ELF-1 (cell line): ENCODE data around the gene CENPP.
A peak's percentile ranks its signal among the peaks of the same experiment; 100 is the strongest.

ENCODE experiments used
- DNase-seq: peaks from one replicate; pipeline ENCODE4 v3.0.0-alpha.2; 2016; ENCODE audit warnings: low read depth, low spot score

Gene CENPP

DNA sequence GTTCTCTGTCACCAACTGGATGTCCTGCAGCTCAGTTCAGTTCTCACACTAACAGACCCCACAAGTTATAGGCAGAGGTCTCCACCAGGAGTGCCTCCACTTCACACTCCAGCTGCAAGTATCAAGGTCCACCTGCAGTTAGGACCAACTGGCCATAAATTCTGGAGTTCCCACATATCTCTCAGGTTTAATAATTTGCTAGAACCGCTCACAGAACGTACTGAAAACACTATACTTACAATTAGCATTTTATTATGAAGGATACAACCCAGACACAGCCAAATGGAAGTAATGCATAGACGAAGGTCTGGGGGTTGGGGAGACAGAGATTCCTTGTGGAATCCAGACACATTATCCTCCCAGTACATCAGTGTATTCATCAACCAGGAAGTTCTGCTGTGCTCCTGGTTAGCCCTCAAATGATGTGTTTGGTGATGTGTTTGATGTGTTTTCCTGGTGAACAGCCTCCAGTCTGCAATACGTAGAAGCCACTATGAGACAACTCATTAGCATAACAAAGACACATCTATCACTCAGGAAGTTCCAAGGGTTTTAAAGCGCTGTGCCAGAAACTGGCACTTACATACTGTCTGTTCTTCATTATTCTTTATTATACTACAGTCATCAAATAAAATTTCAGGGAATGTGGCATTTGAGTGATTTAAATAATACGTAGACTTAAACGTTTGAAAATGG, 53.3 kb downstream of the CENPP start:
- DNase-seq, result peak; percentile 44

DNA sequence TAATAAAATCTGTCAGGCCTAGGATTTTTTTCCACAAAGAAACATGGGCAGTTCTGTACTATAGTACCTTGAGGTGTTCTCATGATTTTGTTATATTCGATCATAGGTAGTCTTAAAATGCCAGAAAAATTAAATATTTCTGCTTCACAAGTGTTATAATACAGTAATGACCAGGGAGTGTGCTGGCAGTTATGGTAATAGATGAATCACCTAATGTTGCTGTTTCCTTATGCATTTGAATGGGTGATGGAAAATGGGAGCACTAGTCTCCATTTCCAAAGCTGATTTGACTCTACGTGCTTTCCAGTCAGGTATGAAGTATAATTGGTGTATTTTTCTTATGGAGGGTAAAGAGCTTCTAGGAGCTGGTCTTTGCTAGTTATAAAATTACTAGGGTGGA, 54.9 kb downstream of the CENPP start:
- DNase-seq, result no peak

DNA sequence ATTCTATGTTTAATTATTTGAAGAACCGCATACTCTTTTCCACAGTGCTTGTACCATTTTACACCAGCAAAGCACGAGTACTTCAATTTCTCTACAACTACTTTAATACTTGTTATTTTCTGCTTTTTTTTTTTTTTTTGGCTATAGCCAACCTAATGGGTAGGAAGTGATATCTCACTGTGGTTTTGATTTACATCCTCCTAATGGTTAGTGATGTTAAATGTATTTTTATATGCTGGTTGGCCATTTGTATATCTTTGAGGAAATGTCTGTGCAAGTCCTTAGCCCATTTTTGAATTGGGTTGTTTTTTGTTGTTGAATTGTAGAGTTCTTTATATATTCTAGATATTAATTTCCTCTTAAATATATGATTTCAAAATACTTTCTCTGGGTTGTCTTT, 56.0 kb downstream of the CENPP start:
- DNase-seq, result no peak

DNA sequence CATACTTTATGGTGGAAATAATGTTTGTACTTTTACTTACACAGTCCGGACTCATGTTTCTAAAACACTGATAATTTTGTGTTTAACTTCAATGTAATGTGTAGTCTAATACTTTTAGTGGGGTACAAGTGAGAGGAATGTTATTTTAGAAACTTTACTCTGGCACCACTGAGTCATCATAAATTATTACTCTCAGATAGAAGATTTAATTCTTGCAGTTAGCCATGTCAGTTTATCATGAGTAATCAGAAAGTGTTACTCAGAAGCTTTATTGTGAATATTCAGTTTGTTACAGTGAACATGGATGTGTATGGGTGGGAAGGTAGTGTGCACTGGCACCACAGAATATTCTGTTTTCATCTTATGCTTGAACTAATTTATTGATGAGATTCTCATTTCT, 58.6 kb downstream of the CENPP start:
- no peak for DNase-seq

DNA sequence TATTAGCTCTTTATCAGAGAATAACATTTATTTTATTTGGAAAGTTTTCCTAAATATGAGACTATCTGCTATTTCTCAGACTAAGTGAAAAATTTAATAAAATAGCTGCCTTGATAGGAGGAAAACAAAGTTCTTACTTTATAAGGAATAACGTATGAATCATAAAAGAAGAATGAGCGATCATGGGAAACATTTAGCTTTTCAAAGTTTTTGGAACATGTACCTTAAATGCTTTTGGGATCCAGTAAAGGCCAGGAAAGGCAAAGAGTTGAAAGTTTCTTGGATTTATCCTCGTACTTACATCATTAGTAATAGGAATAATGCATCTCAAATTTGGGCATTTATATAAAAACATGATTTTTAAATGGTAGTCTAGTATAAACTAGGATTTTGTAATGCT, 59.2 kb downstream of the CENPP start:
- no peak for DNase-seq

DNA sequence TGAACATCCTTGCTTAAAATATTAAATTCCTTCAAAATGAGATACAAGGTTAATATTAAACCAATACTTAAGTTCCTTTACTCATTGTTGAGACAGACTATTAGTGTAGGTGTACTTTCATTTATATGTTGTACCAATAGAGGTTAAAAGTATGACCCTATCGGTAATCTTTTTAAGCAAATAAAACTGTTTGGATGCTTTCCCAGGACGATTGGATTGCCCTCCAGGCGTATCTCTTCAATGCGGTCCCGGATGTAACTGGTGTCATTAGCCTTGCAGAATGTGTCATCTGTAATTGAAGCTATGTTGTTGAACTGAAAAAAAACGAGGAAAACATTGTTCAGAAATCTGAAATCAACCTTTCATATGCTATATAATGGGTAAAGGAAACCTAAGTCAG, 59.7 kb downstream of the CENPP start:
- DNase-seq, result no peak

DNA sequence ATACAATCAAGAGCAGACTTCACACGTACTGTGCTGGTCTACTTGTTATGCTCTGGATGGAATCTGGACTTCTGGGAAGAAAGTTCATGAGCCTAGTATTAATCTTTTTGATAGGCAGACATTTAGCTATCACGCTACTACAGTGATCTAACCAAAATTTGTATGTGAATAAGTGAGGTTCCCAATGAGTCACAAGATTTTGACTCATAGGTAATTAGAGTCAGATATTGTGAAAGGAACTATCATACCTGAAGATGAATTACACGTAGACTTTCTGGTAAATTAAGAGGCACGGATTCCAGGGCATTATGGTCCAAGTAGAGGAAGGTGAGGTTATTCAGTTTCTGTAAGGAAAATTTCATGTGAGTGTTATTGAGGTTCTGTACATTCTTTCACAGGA, 60.2 kb downstream of the CENPP start:
- DNase-seq, result no peak

DNA sequence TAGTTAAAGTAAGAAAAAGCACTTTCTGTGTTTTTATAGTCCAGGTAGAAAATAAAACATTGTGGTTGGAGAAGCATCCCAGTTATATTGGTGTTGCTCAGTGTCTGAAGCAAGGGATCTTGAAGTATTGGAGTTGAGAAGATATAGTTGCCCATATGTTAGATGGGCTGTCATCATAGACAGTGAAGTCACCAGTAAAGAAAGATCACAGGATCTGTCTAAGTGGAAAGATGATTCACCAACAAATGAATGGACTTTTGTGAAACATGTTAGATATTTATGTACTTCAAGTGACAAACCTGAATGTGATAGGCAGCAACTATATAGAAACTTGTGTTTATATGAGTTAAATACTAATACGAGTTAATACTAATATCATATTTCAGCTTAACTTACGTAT, 66.9 kb downstream of the CENPP start:
- DNase-seq, result no peak

DNA sequence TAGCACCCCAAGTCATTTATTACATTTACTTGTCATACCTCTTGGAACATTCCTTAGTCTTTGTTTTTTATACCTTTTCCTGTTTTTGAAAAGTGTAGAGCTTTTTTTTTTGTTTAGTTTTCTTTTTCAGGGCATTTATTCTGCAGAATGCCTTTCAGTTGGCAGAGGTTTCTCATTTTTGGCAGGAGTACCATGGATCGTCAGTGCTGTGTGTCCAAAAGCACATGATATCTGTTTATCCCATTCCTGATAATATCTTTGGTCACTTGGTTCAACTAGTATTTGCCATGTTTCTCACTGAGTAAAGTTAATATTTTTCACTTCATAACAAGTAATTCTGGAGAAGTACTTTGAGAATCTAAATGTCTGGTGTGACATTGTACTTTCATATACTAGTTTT, 67.9 kb downstream of the CENPP start:
- DNase-seq, result no peak

DNA sequence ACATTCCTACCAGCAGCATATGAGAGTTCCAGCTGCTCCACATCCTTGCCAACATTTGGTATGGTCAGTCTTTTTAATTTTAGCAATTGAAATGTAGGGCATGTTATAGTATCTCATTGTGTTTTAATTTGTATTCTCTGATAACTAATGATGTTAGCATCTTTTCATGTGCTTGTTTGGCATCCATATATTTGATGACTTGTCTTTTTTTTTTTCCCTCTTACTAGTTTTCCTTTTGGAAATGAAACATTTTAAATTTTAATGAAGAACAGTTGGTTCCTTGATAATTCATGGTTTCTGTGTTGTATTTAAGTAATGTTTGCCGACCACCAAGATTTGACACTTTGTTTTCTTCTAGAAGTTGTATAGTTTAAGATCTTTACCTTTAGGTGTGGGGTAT, 69.9 kb downstream of the CENPP start:
- no peak for DNase-seq

DNA sequence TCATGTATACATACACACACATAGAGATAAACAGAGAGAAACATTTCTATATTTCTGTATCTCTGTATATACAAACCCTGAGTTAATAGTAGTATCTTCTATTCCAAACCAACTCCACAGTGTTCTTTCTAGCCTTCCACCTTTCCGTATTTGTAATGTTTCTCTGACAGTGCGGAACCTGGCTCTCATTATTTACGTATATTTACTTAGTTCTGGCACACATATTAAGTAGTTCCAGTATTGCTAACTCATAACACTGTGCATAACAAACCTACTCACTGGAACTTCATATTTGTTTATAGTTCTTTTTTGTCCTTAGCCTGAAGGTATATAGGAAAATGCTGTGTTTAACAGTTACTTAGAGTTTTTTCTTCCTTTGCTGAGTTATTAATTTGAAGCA, 72.1 kb downstream of the CENPP start:
- no peak for DNase-seq

DNA sequence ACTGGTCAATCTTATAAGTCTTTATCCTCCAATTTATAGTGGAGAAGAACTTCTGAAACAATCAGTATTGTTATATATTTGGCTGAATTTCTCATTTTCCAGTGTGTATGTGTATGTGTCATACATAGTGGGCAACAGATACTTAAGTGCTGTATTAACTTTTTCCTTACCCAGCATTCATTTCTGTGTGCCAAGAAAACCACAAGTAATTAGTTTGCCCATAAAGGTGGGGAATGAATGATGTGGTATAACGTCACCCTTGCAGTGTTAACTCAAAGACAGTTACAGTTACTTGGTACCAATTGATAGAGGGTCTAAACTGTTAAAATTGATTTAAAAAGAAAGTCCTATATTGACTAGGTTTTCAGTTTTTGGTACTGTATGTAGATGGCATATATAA, 76.6 kb downstream of the CENPP start:
- DNase-seq, result no peak

DNA sequence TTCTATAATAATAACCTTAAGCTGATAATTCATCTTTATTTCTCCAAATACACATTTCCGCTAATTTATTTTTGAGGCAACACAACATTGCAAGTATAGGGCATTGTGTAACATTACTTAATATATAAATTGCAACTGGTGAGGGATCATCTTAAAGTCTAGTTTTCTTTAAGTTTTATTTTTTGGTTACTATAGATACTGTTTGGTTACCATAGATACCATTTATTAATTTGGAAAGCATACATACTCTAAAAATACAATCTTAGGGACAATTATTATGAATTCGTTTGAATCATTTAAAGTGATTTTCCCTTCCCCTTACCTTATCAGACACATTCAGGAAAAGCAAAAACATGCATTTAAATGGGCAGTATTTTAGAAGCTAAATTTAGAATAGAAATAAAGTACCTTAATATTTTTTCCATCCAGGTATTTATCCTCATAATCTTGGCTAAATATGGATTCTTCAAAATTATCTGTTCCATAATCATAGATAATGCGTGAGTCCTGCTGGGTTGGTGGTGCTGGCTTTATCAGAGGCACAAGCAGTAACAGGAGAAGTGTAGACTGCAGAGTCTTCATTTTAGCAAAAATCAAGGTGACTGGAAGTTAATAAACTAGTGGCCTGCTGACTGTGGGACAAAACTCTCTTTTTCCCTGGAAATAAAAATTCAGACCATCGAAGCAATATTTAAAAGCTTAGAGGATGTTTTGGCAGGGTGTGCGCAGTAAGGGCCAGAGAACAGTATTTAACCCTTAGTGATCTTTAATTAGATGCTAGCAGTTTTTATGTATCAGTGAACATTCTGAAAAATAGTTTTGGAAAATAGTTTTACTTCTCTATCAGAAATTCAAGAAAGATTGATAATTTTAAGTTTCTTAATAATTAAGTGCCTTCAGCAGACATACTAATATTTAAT, 77.3 kb downstream of the CENPP start:
- no peak for DNase-seq

DNA sequence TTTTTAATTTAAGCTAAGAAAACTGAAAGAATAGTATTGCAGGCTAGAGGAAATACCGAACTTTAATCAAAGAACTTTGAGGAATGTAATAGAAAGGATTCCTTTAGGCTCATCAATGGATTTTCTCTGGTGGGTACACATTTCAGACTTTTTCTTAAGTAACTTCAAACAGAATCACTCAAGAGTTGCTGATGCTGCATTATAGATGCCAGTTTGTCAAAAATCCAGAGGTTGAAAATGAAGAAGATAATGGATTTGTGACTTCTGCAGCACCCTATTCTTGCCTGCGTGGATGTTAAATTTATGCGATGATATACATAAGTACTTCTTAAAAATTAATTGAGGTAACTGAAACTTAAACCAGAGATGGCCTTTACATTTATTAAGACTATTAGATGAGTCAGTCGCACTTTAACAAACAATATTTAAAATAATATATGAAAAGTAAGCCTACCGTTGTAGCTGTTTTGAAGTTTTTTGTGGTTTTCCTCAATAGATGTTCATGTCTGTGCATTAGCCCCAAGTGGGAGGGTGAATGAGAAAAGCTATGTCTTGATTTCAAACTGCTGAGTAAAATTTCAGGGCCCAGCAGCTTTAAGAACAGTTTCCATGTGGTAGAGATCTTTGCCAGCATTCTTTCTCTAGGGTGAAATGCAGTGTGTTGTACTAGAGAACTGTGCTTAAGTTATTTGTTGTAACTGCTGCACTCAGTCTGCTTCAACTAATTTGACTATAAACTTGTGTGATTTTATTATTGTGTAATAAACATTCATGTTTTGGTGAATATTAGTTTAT, 78.5 kb downstream of the CENPP start, which contains the start of gene OGN:
OGN (minus strand) TSS at position 537 of the 795 bp plus-strand sequence. CDS start 1,171 bp downstream, outside the sequence.
- DNase-seq, result no peak

DNA sequence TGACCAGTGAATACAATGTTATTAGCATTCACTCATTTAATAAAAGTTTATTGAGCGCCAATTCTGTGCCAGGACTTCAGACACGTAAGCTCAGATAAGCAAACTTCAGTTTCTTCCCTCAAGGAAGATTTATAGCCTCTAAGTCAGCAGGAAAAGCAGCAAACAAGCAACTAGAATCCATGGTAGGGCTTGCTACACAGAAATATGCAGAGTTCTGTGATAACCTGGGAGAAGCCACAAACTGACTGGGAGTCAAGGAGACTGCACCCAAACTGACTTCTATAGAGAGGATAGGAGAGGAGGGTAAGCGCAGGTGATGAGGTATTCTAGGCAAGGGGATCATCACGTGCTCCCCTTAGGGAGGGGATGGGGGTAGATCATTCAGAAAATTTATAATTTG, 80.1 kb downstream of the CENPP start:
- DNase-seq, result no peak

DNA sequence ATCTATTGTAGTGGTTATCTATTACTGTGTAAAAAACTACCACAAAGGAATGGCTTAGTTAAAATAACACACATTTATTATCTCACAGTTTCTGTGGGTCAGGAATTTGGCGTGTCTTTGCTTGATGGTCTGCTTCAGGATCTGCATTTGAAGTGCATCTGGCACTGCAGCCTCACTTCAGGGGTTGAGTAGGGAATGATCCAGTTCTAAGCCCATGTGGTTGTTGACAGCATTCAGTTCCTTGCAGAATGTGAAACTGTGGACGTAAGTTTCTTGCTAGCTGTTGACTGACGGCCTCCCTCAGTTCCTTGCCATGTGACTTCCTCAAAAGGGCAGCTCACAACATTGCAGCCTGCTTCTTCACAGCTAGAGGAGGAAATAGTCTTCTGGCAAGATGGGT, 80.7 kb downstream of the CENPP start:
- peak; percentile 5 for DNase-seq

DNA sequence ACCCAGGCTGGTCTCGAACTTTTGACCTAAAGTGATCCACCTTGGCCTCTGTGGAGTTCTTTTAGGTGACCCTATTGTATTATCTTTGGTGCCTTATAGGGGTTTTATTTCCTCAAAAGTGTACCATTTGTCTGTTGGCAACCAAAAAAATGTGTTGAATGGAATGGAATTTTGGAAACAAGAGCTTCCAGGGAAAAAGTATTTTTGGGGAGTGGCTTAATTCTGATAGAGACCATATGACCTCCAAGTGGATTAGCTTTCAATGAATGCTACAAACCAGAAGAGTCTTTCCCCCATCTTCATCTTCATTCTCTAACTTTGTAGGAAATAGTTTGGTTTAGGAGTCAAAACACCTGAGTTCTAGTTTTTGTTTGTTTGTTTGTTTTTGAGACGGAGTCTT, 82.1 kb downstream of the CENPP start:
- no peak for DNase-seq

DNA sequence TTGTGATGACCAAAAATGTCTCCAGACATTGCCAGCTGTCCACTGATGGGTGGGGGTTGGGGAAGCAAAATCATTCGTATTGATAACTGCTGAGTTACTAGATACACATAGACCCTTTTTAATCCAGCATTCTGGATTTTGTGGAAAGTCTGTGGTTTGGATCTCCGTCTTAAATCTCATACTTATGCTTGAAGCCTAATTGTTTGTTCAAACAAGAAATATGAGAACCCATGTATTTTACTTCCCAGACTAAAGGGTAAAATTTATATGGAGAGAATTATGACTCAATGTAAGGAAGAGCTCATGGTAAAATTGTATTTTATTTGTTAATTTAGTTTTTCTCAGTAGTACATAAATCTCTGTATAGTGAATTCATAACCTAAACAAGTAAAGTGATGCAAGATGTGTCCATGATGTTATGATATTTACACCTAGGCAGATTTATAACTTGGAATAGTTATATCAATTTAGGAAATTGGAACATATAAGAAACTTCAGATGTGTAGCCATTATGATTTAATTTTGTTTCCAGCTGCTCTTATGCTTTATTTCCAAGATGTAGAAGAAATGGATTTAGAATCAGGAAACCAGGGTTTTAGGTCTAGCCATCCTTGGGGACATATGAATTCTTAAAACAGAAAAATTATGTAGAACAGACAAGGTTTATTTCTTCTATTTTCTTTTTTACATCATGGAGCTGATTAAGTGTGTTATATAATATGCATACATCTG, 83.2 kb downstream of the CENPP start:
- no peak for DNase-seq

DNA sequence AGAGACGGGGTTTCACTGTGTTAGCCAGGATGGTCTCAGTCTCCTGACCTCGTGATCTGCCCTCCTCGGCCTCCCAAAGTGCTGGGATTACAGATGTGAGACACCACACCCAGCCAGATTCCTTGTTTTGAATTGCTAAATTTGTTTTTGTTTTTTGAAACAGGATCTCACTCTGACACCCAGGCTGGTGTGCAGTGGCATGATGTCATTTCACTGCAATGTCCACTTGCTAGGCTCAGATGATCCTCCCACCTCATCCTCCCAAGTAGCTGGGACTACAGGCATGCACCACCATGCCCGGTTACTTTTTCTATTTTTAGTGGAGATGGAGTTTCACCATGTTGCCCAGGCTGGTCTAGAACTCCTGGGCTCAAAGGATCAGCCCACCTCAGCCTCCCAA, 85.4 kb downstream of the CENPP start:
- DNase-seq, result peak; percentile 35

DNA sequence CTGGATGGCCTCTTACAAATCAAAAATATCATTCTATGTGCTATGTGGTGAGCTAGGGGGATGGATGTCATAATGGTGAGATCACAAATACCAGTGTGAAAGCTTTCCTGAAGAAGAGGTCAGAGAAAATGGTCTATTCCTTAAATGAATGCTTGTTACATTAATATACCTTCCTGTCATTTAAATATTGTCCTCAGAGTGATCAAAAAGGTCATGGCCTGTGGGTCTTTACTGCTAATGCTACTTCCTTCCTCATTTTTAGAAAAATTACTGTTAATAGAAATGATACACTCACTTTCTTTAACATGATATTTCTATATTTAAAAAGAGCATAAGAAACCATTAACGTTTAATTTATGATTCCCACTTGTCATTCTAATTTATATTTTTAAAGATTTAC, 88.8 kb downstream of the CENPP start:
- no peak for DNase-seq

DNA sequence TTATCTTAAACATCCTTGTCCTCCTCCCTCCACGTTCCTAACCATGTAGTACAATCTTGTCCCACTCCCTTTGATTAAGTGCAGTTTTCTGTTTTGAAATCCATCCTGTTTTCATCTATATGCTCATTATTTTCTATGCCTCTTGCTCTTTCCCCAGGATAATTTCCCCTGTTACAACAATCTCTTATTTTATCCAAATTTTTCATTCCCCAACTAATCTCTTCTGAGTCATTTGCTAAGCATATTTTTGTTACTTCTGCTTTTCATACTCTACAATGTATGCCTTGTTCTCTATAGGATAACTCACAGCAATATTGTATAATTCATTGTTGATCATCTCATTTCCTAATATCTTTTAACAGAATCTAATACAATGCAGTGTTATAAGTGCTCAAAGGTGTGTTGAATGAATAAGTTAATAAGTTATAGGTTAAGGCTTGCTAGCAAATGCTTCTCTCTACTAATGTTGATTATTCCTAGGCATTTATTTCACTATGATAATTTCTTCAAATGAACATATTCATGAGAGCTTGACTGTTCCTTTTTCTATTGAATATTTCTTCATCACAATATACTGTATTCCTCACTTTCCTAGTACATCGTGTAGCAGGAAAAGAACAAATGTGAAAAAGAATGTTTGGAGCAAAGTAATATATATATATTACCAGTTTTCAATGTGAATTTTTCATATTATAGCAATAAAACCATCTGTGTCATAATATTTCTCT, 97.0 kb downstream of the CENPP start:
- DNase-seq, result no peak
